KG1 (cell line): ENCODE measurements around the gene RPL18A.

Experiments used
- DNase-seq: peaks from one replicate; lab custom pipeline; 2025; lab: John Stamatoyannopoulos, UW

The RPL18A gene

GRCh38 chr19:17841810-17842662 lies 17.7 kb upstream of the RPL18A start:
- no peak for DNase-seq

DNA sequence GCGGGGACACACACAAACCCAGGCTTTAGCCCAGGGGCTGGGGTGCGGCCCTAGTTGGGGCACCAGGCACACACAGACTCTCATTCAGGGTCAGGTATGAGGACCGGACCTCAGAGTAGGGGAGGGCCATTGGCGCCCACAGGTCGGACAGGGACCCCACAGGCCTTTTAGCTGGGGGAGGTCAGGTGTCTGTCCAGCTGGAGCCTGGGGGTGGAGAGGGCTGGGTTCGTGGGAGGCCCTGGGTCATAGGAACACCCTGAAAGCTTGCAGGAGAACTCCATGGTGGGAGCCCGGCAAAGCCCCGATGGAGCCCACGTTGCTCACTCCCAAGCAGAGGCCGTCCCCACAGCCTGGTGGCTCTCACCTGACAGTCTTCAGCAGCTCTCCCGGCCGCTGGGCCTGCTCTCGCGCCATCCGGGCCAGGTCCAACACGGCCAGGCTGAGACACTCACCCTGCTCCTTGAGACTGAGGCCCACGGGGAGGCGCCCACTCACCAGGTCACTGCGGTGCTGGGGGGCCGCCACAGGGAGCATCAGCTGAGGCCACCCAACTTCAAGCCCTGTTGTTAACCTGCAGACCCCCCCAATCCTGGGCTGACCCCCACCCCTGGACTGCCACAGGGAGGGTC lies 16.9 kb upstream of the RPL18A start:
- DNase-seq: no peak

GRCh38 chr19:17843292-17843827 lies 16.4 kb upstream of the RPL18A start:
- DNase-seq: no peak

GRCh38 chr19:17843908-17844490 lies 15.7 kb upstream of the RPL18A start:
- no peak for DNase-seq

- no peak for DNase-seq
Observed at GRCh38 chr19:17846146-17846545, 13.6 kb upstream of the RPL18A start.

DNA sequence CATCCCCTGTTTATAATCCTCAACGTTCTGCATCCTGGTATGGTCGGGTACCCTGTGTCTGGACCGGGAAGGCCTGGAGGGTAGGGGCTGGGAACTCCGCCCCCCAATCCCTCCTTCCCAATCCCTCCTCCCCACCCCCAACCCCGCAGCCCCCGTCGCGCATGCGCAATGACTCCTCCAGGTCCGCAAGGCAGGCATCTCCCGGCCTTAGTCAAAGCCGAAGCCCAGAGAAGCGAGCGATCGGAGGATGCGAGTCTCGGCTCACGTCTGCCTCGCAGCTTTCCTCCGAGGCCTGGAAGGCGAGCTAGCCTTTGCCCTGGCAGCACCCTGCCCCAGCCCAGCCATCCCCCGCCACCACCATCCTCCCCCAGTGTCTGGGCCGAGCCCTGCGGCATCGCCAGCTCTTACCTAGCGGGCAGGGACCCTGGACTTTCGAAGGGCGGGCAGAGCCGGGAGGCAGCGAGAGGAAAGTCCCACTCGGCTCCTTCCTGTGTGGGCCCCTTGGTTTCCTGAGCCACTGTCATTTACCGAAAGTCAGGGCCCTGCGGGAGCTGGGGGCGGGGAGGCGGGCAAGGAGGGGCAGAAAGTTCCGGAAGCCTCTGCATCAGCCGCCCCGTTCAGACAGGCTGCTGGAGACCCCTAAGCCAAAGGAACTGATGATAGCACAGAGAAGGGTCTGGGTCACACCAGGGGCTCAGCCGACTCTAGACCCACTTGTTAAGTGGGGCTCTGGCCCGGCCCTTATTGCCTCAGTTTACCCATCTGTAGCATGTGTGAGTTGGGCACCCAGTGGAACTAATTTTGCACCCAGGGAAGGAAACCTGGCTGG lies 12.0 kb upstream of the RPL18A start, which contains the start of gene JAK3:
JAK3 (minus strand) TSS at position 445 of the 829 bp plus-strand sequence. CDS start 3,565 bp downstream, outside the sequence.
- DNase-seq: peak; percentile 61

GRCh38 chr19:17848595-17849292 lies 11.0 kb upstream of the RPL18A start:
- no peak for DNase-seq

DNA sequence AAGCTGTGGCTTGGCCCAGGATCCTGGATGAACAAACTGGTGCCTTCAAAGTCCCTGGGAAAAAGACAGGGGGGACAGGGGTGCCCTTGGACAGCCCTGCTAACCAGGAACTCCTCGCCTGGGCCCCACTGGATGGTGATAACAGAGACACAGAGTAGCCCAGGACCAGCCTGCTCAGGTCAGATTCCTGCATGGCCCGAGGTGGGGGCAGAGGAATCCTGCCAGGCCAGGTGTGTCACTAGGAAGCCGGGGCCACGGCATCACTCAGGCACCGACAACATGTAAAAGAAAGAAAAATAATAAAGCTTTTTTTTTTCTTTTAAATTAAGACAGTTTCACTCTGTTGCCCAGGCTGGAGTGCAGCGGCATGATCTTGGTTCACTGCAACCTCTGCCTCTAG lies 5.6 kb upstream of the RPL18A start:
- no peak for DNase-seq

GRCh38 chr19:17855280-17856152 lies 4.2 kb upstream of the RPL18A start:
- peak; percentile 81 for DNase-seq

- no peak for DNase-seq
Observed at GRCh38 chr19:17860331-17860992, 752 bp downstream of the RPL18A start.

DNA sequence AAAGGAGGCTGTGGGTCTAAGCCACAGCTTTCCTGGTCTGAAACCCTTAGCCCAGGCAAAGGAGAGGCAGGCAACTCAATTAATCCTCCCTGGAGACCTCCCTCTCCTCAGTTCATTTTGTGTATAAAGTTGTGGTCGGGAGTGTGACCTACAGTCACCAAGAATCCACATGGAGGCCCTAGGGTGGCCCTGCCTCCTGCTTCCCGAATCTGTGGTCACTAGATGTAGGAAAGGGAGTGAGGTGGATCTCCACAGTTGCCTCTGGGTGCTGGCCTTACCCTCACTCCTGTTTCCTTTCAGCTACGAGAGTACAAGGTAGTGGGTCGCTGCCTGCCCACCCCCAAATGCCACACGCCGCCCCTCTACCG lies 1.3 kb downstream of the RPL18A start:
- no peak for DNase-seq

GRCh38 chr19:17861542-17862402 lies 2.1 kb downstream of the RPL18A start:
- no peak for DNase-seq

DNA sequence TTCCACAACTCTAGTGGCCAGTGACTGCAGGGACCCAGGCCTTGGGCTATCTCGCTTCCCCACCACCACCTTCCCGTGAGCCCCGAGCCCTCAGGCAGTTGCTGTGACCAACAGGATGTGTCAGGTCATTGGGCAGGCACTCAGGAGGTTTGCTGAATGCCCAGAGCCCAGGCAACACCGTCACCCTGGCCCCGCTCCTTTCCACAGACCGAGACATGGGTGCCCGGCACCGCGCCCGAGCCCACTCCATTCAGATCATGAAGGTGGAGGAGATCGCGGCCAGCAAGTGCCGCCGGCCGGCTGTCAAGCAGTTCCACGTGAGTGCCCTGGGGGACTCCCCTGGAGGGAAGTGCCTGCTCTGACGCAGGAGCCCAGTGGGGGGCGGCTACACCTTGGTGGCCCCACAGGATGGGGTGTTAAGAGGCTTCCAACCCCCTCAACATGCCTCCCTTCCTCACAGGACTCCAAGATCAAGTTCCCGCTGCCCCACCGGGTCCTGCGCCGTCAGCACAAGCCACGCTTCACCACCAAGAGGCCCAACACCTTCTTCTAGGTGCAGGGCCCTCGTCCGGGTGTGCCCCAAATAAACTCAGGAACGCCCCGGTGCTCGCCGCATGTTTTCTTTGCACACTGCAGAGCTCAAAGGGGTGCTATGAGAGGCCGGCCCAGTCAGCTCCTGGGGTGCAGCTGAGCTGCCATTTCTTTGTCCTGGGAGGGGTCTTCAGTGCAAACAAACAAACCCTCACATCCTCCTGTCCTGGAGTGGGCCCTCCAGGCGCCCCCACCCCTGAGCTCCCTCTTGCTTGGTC lies 3.2 kb downstream of the RPL18A start:
- DNase-seq: no peak

GRCh38 chr19:17863520-17864182 lies 3.9 kb downstream of the RPL18A start:
- DNase-seq: no peak

GRCh38 chr19:17865364-17866311 lies 5.9 kb downstream of the RPL18A start:
- DNase-seq: no peak

DNA sequence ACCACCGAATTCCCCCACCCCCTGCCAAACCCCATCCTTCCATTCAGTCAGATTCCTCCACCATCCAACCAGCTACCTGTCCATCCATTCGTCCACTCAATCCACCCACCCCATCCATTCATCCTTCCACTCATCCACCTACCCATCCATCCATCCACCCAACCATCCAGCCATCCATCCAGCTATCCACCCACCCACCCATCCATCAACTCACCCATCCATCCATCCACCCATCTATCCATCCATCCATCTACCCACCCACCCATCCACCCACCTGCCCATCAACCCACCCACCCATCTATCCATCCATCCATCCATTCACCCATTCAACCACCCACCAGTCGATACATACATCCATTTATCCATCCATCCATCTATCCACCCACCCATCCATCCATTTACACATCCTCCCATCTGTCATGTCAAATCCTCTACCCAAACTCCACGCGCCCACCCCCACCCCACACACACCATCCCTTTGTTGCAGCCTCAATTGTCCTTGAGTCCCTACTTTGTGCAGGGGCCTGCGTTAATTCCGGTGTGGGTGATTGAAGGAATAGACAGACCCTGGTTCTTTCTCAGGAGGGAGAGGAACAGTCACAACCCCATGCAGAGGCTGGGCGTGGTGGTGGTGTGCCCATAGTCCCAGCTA lies 6.7 kb downstream of the RPL18A start:
- no peak for DNase-seq
